Progenitor cell of endocrine pancreas (in vitro differentiated cells): Measurements from ENCODE around the gene COMT. TPM values are rescaled to one million over a fixed set of nuclear protein-coding genes. Genes with fewer than 3 reads are reported as not detected.
A peak's percentile ranks its signal among the peaks of the same experiment; 100 is the strongest.

Experiments used
- DNase-seq: peaks from one replicate; pipeline ENCODE4 v3.0.0; 2021; ENCODE audit warnings: low spot score; ENCODE audit not compliant: unreplicated experiment
- H3K27ac Mint-ChIP-seq: 2 replicates; pipeline ENCODE4 v1.8.0; 2021; ENCODE audit warnings: mild to moderate bottlenecking, moderate library complexity, mixed read lengths
- H3K27me3 Mint-ChIP-seq: 2 replicates; pipeline ENCODE4 v1.8.0; 2021; ENCODE audit warnings: mixed read lengths
- H3K36me3 Mint-ChIP-seq: 2 replicates; pipeline ENCODE4 v1.8.0; 2022; ENCODE audit warnings: mixed read lengths; ENCODE audit not compliant: insufficient read depth
- H3K4me1 Mint-ChIP-seq: 2 replicates; pipeline ENCODE4 v1.8.0; 2021; ENCODE audit warnings: low read depth, mixed read lengths
- H3K4me3 Mint-ChIP-seq: 2 replicates; pipeline ENCODE4 v1.8.0; 2021; ENCODE audit warnings: low read depth, mild to moderate bottlenecking, moderate library complexity, mixed read lengths
- H3K9me3 Mint-ChIP-seq: 2 replicates; pipeline ENCODE4 v1.8.0; 2021; ENCODE audit warnings: low read depth, mixed read lengths
- total RNA-seq: library from RNA; stranded (reverse); gene quantifications from 2 replicates; pipeline ENCODE4 v1.2.1, GENCODE V29; 2021
- TF ChIP-seq, protein P1 (sequence below): fragments of 200-600 bp; sonication (generic); IDR thresholded peaks from one replicate; pipeline ENCODE4 v1.5.0; 2021; ENCODE audit warnings: antibody characterized with exemption, mild to moderate bottlenecking; ENCODE audit not compliant: unreplicated experiment

The COMT gene
- total RNA-seq, 1 donor from 2014 or later, result 48.7 TPM

DNA sequence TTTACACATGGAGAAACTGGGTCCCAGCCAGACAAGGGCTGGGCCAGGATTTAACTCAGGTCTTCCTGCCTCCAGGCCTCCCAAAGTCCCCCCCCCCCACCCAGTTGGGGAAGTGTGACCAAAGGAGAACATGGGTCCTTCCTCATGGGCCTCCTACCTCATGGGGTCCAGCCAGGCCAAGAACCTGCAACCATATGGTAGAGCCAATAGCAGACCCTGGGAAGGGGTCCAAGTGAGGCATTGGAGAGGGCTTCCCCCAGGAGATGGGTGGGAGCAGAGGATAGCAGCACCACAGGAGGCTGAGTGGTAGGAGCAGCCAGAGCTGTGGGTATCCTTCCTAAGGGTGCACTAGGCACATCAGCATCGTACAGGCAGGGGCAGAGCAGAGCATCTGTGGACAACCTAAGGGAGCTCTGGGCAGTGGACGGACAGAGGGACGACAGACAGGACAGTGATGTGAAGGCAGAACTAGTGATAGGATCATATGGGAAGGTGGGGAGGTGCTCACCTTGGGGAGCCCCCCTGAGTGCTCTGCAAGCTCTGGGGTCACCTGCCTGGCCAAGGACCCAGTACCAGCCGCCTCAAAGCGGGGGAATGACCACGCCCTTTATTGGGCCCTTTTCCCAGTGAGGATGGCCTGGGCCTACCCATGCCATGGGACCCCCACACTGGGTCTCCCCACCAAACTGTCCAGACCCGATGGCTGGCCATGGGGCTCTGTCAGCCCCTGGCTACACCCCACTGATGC, 70.6 kb downstream of the COMT start:
- Mint-ChIP-seq H3K36me3 (no peaks in the 10 kb centered on the region), H3K4me3 (no peak overlapping the region), H3K27me3 (peaks cover 23% of the 10 kb centered on the region), H3K27ac (peak overlapping the region; percentile 68), H3K9me3 (no peaks in the 10 kb centered on the region), H3K4me1 (peaks cover 2% of the 10 kb centered on the region)
- no peak for DNase-seq
- TF ChIP-seq, protein P1, sequence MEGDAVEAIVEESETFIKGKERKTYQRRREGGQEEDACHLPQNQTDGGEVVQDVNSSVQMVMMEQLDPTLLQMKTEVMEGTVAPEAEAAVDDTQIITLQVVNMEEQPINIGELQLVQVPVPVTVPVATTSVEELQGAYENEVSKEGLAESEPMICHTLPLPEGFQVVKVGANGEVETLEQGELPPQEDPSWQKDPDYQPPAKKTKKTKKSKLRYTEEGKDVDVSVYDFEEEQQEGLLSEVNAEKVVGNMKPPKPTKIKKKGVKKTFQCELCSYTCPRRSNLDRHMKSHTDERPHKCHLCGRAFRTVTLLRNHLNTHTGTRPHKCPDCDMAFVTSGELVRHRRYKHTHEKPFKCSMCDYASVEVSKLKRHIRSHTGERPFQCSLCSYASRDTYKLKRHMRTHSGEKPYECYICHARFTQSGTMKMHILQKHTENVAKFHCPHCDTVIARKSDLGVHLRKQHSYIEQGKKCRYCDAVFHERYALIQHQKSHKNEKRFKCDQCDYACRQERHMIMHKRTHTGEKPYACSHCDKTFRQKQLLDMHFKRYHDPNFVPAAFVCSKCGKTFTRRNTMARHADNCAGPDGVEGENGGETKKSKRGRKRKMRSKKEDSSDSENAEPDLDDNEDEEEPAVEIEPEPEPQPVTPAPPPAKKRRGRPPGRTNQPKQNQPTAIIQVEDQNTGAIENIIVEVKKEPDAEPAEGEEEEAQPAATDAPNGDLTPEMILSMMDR, result no peak

GRCh38 chr22:20012741-20013331, 71.3 kb downstream of the COMT start:
- TF ChIP-seq, protein P1, result no peak
- Mint-ChIP-seq H3K36me3 (no peaks in the 10 kb centered on the region), H3K9me3 (no peaks in the 10 kb centered on the region), H3K27me3 (peaks cover 25% of the 10 kb centered on the region), H3K4me1 (peaks cover 2% of the 10 kb centered on the region), H3K27ac (no peak overlapping the region), H3K4me3 (no peak overlapping the region)
- no peak for DNase-seq

- Mint-ChIP-seq H3K27ac (no peak overlapping the region), H3K4me1 (peaks cover 2% of the 10 kb centered on the region), H3K27me3 (peaks cover 30% of the 10 kb centered on the region), H3K4me3 (no peak overlapping the region), H3K9me3 (no peaks in the 10 kb centered on the region), H3K36me3 (no peaks in the 10 kb centered on the region)
- DNase-seq, result peak; percentile 78
- TF ChIP-seq, protein P1, result peak; percentile 85
These were observed 71.9 kb downstream of the COMT start for GRCh38 chr22:20013382-20013871.

GRCh38 chr22:20014526-20015186, 73.1 kb downstream of the COMT start:
- no peak for DNase-seq
- Mint-ChIP-seq H3K27ac (no peak overlapping the region), H3K4me3 (no peak overlapping the region), H3K9me3 (no peaks in the 10 kb centered on the region), H3K4me1 (peaks cover 2% of the 10 kb centered on the region), H3K36me3 (no peaks in the 10 kb centered on the region), H3K27me3 (peaks cover 39% of the 10 kb centered on the region)
- TF ChIP-seq, protein P1, result no peak

DNA sequence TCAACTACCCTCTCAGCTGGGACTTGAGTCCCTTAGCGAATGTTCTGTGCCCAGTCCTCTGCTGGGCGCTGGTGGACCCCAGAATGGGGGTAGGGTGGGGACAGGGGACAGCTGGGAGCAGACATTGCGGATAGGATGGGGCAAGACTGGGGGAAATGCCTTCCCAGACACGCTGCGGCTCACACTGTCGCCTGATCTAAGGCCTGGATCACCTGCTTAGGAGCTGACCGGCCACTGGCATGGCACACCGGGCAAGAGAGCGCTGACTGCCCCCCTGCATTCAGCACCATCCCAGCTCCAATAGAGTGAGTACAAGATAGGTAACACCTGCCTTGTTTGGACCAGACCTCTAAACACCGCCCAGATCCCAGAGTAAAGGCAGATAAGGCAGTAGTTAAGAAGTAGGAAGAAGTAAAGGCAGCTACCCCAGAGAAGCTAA, 73.6 kb downstream of the COMT start:
- Mint-ChIP-seq H3K36me3 (no peaks in the 10 kb centered on the region), H3K27me3 (peaks cover 44% of the 10 kb centered on the region), H3K27ac (no peak overlapping the region), H3K4me1 (peaks cover 2% of the 10 kb centered on the region), H3K4me3 (peak overlapping the region; percentile 63), H3K9me3 (no peaks in the 10 kb centered on the region)
- no peak for DNase-seq
- TF ChIP-seq, protein P1, result no peak
